ENCODE results near the gene CBR3.

Gene CBR3

DNA sequence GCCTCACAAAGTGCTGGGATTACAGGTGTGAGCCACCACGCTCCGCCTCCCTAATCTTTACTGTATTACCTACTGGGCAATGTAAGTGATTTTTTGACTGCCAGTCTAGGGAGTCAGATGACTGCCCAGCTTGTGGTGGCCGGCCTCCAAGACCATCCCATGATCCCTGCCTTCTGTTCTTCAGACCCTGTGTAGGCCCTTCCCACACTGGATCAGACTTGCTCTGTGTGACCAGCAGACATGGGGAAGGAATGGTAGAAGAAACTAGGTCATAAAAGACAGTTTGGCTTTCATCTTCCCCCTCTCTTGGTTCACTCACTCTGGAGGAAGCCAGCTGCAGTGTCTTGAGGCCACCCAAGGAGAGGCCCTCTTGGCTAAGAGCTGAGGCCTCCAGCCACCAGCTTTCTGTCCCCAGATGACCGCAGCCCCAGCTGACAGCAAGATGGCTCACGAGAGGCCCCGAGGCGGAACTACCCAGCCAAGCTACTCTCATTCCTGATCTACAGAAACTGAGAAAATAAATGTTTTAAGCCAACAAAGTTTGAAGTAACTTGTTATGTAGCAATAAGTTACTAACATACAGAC is 14.5 kb upstream of the CBR3 start:
- no peak for DNase-seq (ENCODE audit: low read depth)
- TF ChIP-seq, protein P1, sequence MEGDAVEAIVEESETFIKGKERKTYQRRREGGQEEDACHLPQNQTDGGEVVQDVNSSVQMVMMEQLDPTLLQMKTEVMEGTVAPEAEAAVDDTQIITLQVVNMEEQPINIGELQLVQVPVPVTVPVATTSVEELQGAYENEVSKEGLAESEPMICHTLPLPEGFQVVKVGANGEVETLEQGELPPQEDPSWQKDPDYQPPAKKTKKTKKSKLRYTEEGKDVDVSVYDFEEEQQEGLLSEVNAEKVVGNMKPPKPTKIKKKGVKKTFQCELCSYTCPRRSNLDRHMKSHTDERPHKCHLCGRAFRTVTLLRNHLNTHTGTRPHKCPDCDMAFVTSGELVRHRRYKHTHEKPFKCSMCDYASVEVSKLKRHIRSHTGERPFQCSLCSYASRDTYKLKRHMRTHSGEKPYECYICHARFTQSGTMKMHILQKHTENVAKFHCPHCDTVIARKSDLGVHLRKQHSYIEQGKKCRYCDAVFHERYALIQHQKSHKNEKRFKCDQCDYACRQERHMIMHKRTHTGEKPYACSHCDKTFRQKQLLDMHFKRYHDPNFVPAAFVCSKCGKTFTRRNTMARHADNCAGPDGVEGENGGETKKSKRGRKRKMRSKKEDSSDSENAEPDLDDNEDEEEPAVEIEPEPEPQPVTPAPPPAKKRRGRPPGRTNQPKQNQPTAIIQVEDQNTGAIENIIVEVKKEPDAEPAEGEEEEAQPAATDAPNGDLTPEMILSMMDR (IDR thresholded peaks at IDR 0.05; ENCODE audit: low read length, missing control alignments), result no peak
- no peak overlapping the region for H3K4me3 ChIP-seq (replicated peaks; ENCODE audit: low read depth, low read length)

DNA sequence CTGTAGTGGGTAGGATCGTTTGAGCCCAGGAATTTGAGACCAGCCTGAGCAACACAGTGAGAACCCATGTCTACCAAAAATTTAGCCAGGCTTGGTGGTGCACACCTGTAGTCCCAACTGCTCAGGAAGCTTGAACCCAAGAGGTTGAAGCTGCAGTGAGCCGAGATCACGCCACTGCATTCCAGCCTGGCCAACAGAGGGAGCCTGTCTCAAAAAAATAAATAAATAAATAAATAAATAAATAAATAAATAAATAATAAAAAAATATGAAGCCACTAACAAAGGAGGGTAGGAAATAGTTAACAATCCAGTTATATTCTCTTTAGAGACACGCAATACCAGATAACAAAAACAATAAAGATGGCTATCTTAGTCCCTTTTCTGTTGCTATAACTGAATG is 11.9 kb upstream of the CBR3 start:
- no peak overlapping the region for H3K4me3 ChIP-seq (replicated peaks; ENCODE audit: low read depth, low read length)
- TF ChIP-seq, protein P1 (IDR thresholded peaks at IDR 0.05; ENCODE audit: low read length, missing control alignments), result peak; percentile 47
- DNase-seq (ENCODE audit: low read depth), result no peak

DNA sequence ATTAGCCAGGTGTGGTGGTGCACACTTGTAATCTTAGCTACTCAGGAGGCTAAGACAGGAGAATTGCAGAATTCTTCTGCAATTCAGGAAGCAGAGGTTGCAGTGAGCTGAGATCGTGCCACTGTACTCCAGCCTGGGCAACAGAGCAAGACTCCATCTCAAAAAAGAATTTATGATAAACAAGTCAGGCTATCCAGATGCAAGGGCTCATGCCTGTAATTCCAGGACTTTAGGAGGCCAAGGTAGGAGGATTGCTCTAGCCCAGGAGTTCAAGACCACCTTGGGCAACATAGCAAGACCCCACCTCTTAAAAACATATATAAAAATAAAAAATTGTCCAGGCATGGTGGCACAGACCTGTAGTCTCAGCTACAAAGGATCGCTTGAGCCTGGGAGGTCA is 10.5 kb upstream of the CBR3 start:
- no peak overlapping the region for H3K4me3 ChIP-seq (replicated peaks; ENCODE audit: low read depth, low read length)
- TF ChIP-seq, protein P1 (IDR thresholded peaks at IDR 0.05; ENCODE audit: low read length, missing control alignments), result no peak
- no peak for DNase-seq (ENCODE audit: low read depth)

DNA sequence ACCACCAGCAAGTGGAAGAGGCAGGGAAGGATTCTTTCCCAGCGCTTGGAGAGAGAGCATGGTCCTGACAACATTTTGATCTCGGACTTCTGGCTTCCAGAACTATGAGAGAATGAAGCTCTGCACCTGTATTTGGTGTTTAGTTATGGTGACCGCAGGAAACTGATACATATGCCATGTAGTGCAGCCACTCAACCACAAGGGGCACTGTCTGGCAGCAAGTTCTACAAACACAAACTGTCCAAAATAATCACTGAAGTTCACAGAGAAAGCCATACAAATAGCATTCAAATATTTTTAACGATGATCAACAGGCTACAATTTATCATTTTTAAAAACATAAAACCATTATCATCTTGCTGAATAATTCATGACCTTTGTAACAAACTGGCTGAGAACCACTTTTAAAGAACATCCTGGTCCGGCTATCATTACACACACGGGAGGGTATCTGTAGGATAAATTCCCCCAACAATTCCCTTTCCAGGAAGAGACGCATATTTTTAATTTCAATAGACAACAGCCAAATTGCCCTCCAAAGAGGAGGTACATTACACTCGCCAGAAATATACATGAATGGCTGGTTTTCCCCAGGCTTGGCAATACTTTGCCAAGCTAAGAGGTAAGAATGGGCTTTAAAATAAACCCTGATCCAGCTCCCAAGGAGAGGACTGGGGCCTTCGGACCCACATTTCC is 9.2 kb upstream of the CBR3 start:
- no peak overlapping the region for H3K4me3 ChIP-seq (replicated peaks; ENCODE audit: low read depth, low read length)
- TF ChIP-seq, protein P1 (IDR thresholded peaks at IDR 0.05; ENCODE audit: low read length, missing control alignments), result peak; percentile 100
- DNase-seq (ENCODE audit: low read depth), result peak; percentile 74

DNA sequence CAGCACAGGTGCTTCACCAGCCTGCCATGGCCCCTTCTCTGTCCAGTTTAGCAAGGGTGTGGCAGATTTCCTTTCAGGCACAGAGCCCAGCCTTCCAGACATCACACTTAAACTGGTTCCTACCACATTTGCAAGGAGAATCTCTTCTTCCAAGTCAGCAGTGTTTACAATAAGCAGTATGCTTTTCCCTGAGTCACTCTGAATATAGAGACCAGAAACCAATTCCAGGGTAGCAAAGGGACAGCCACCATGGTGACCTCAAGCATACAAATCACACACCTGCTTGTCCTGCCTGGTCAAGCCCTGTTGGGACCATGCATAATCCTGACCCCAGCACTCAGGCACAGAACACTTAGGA is 8.7 kb upstream of the CBR3 start:
- no peak for DNase-seq (ENCODE audit: low read depth)
- no peak overlapping the region for H3K4me3 ChIP-seq (replicated peaks; ENCODE audit: low read depth, low read length)
- TF ChIP-seq, protein P1 (IDR thresholded peaks at IDR 0.05; ENCODE audit: low read length, missing control alignments), result no peak

DNA sequence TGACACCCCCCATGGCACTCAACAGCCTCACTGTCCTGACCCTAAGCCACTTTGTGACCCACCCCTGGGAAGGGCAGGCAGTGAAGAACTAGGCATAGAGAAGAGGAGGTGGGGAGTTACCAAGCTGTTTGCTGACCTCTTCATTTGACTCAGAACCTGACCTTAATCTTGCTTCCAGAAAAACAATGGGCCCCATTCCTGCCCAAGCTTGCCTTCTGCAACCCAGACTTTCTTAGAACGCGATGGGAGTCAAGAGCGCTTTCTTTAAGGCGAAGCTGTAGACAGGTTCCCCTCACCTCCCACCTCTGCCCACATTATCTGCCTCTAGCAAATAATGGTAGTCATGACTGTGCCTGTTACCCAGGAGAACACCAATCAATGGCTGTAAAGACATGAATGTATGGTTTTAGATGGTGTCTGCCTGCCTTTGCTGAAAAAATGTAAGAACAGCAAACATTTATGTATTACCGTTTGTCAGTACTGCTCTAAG is 8.2 kb upstream of the CBR3 start:
- no peak for DNase-seq (ENCODE audit: low read depth)
- TF ChIP-seq, protein P1 (IDR thresholded peaks at IDR 0.05; ENCODE audit: low read length, missing control alignments), result no peak
- H3K4me3 ChIP-seq (replicated peaks; ENCODE audit: low read depth, low read length), result no peak overlapping the region

All from fibroblast of pulmonary artery (primary cell).